ENCODE results near the gene PMVK. TPM values are rescaled to one million over a fixed set of nuclear protein-coding genes. Genes with fewer than 3 reads are reported as not detected.
A peak's percentile ranks its signal among the peaks of the same experiment; 100 is the strongest.

Gene PMVK
- total and polyA plus RNA-seq, 10 of the 15 experiments (the other 5 are each of a cell fraction or from before 2014, with no cell fraction given), result 6.0 to 121 (median 49.4) TPM

DNA sequence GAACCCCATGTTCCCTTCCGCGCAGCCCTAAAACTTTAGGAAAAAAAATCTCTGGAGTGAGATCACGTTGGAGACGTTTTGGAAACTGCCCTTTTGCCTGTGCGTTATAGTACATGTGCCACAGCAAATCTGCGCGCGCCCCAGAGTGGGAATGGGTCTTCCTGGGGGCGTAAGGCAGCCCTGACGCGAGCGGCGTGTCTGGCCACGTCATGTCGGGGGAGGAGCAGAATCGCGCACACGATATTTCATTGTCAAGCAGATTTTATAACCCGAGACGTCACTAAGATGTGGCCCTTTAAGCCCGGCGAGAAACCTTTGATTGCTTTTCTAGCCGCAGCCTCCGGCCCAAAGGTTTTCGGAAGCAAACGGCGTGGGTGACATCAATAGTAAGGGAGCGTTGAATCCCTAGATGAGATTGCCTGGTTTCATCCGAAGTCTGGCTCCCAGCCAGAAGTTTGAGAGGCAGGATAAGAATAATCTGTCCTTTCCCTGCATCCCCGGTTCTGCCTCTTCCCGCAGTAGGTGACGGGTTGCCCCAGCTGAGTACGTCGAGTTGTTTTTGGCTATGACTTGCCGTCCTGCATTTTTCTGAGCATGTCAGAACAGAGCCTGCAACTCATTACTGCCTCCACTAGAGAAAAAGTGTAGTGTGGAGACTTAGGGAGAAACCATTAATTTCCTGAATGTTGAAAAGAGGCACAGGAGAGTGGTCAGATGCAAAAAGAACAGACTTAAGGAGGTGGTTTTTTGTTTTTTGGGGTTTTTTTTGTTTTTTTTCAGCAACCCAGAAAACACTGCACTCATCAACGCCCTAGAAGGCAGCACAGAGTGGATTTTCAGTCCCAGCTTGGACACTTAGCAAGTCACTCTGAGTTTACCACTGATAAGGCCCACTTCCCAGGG lies 817 bp upstream of the PMVK start (continued):
- TF ChIP-seq, protein P1, sequence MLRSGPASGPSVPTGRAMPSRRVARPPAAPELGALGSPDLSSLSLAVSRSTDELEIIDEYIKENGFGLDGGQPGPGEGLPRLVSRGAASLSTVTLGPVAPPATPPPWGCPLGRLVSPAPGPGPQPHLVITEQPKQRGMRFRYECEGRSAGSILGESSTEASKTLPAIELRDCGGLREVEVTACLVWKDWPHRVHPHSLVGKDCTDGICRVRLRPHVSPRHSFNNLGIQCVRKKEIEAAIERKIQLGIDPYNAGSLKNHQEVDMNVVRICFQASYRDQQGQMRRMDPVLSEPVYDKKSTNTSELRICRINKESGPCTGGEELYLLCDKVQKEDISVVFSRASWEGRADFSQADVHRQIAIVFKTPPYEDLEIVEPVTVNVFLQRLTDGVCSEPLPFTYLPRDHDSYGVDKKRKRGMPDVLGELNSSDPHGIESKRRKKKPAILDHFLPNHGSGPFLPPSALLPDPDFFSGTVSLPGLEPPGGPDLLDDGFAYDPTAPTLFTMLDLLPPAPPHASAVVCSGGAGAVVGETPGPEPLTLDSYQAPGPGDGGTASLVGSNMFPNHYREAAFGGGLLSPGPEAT (IDR thresholded peaks at IDR 0.05; ENCODE audit: low read depth), result peak; percentile 97
- peak; percentile 100 for TF ChIP-seq ZBED1 (IDR thresholded peaks at IDR 0.05; ENCODE audit: borderline replicate concordance)
- no peak for TF ChIP-seq NFXL1 (IDR thresholded peaks at IDR 0.05; ENCODE audit: borderline replicate concordance)
- no peak for TF ChIP-seq NR2F1 (conservative IDR thresholded peaks at IDR 0.05)
- TF ChIP-seq, protein P2, sequence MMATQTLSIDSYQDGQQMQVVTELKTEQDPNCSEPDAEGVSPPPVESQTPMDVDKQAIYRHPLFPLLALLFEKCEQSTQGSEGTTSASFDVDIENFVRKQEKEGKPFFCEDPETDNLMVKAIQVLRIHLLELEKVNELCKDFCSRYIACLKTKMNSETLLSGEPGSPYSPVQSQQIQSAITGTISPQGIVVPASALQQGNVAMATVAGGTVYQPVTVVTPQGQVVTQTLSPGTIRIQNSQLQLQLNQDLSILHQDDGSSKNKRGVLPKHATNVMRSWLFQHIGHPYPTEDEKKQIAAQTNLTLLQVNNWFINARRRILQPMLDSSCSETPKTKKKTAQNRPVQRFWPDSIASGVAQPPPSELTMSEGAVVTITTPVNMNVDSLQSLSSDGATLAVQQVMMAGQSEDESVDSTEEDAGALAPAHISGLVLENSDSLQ (IDR thresholded peaks at IDR 0.05), result no peak; the same call in 1 of the 2 replicates
- TF ChIP-seq ZNF622 (IDR thresholded peaks at IDR 0.05), result no peak
- TF ChIP-seq CHD1 (IDR thresholded peaks at IDR 0.05; ENCODE audit: low read depth, low read length), result peak; percentile 98
- TF ChIP-seq RELA (IDR thresholded peaks at IDR 0.05; ENCODE audit: borderline replicate concordance, partially characterized antibody), result no peak
- TF ChIP-seq PRDM15 (CRISPR knock-in tag; IDR thresholded peaks at IDR 0.05), result no peak
- peak; percentile 96 for TF ChIP-seq BCLAF1 (IDR thresholded peaks at IDR 0.05)
- no peak for TF ChIP-seq WRNIP1 (IDR thresholded peaks at IDR 0.05; ENCODE audit: borderline replicate concordance, low read depth, low read length)
- peak; percentile 100 for TF ChIP-seq ATF7 (IDR thresholded peaks at IDR 0.05; ENCODE audit: low read depth)
- TF ChIP-seq NRF1 (conservative IDR thresholded peaks at IDR 0.05; ENCODE audit: low read depth, low read length), result no peak
- no peak for TF ChIP-seq CEBPB (IDR thresholded peaks at IDR 0.05; ENCODE audit: borderline replicate concordance in 1 of 2, low read depth in 2 of 2, low read length in 2 of 2)
- no peak; the same call in 1 of the 2 replicates for TF ChIP-seq BCL11A (IDR thresholded peaks at IDR 0.05; ENCODE audit: low read depth, low read length)
- peak; percentile 71; the same call in 1 of the 2 replicates for TF ChIP-seq POLR2AphosphoS5 (IDR thresholded peaks at IDR 0.05; ENCODE audit: low read length)
- TF ChIP-seq, protein P3, sequence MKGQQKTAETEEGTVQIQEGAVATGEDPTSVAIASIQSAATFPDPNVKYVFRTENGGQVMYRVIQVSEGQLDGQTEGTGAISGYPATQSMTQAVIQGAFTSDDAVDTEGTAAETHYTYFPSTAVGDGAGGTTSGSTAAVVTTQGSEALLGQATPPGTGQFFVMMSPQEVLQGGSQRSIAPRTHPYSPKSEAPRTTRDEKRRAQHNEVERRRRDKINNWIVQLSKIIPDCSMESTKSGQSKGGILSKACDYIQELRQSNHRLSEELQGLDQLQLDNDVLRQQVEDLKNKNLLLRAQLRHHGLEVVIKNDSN (IDR thresholded peaks at IDR 0.05; ENCODE audit: borderline replicate concordance, extremely low read length, insufficient read depth, low read depth, low read length), result no peak
